Measurements from ENCODE around the gene ZEB2.

DNA sequence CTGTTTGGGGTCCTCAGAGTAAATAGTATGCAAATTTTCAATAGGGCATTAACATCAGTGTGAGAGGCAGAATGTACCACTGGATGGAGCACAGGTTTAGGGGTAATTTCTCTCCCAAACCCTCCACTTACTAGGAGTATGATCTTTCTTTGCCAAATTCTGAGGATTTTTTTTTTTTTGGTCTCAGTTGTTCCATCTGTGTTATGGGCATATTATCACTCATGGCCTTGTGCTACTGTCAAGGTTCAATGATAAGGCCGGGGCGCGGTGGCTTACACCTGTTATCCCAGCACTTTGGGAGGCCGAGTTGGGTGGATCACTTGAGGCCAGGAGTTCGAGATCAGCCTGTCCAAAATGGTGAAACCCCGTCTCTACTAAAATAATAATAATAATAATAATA is 30.2 kb upstream of the ZEB2 start:
- no peak for TF ChIP-seq POLR2AphosphoS5 (IDR thresholded peaks at IDR 0.05)
- TF ChIP-seq, protein P1, sequence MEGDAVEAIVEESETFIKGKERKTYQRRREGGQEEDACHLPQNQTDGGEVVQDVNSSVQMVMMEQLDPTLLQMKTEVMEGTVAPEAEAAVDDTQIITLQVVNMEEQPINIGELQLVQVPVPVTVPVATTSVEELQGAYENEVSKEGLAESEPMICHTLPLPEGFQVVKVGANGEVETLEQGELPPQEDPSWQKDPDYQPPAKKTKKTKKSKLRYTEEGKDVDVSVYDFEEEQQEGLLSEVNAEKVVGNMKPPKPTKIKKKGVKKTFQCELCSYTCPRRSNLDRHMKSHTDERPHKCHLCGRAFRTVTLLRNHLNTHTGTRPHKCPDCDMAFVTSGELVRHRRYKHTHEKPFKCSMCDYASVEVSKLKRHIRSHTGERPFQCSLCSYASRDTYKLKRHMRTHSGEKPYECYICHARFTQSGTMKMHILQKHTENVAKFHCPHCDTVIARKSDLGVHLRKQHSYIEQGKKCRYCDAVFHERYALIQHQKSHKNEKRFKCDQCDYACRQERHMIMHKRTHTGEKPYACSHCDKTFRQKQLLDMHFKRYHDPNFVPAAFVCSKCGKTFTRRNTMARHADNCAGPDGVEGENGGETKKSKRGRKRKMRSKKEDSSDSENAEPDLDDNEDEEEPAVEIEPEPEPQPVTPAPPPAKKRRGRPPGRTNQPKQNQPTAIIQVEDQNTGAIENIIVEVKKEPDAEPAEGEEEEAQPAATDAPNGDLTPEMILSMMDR (IDR thresholded peaks at IDR 0.05; ENCODE audit: poor library complexity, severe bottlenecking): no peak
- no peak for TF ChIP-seq EZH2 (IDR thresholded peaks at IDR 0.05; ENCODE audit: borderline replicate concordance, insufficient read depth, low read length, poor library complexity, severe bottlenecking)
- TF ChIP-seq TAF1 (IDR thresholded peaks at IDR 0.05; ENCODE audit: low read depth): no peak
- no peak for TF ChIP-seq RAD21 (conservative IDR thresholded peaks at IDR 0.05)
- TF ChIP-seq SMC3 (conservative IDR thresholded peaks at IDR 0.05; ENCODE audit: poor library complexity): no peak
- TF ChIP-seq EP300 (conservative IDR thresholded peaks at IDR 0.05; ENCODE audit: poor library complexity, severe bottlenecking): no peak
